MG63 (cell line): ENCODE data around the gene MARCHF9. TPM values are rescaled to one million over a fixed set of nuclear protein-coding genes. Genes with fewer than 3 reads are reported as not detected.
"Not testable (repeated sequence)": the region's sequence is repeated elsewhere in the genome, so short reads cannot be mapped to it uniquely, and the experiment has no call there.

Experiments used
- DNase-seq: peaks from one replicate; pipeline ENCODE4 v3.0.0-alpha.2; 2020
- H3K27me3 ChIP-seq: fragments of 250-450 bp; sonication (Bioruptor Pico); 2 replicates; pipeline ENCODE4 v1.5.1; 2020; ENCODE audit warnings: mild to moderate bottlenecking, moderate library complexity
- H3K36me3 ChIP-seq: fragments of 250-450 bp; sonication (Bioruptor Pico); 2 replicates; pipeline ENCODE4 v1.5.1; 2020; ENCODE audit warnings: mild to moderate bottlenecking, moderate library complexity
- H3K4me3 ChIP-seq: fragments of 250-450 bp; sonication (Bioruptor Pico); 2 replicates; pipeline ENCODE4 v1.5.1; 2020; ENCODE audit warnings: mild to moderate bottlenecking, moderate library complexity
- H3K9me3 ChIP-seq: fragments of 250-450 bp; sonication (Bioruptor Pico); 2 replicates; pipeline ENCODE4 v1.5.1; 2020; ENCODE audit warnings: mild to moderate bottlenecking, moderate library complexity
- total RNA-seq: library from RNA; depleted of rRNA; stranded (reverse); fragments of >200 nt; shearing (Covaris generic); gene quantifications from 2 replicates; pipeline ENCODE4 v1.2.3, GENCODE V29; 2014; ENCODE audit warnings: low replicate concordance

Gene MARCHF9
- total RNA-seq, 1 experiment from 2014 or later = 4.9 TPM

GRCh38 chr12:57770734-57771133, 15.8 kb downstream of the MARCHF9 start:
- peak overlapping the region; percentile 84 for H3K4me3 ChIP-seq
- H3K9me3 ChIP-seq = no peaks in the 10 kb centered on the region
- H3K27me3 ChIP-seq = peaks cover 13% of the 10 kb centered on the region
- H3K36me3 ChIP-seq = peaks cover 43% of the 10 kb centered on the region
- DNase-seq = no peak

GRCh38 chr12:57771236-57771872, 16.5 kb downstream of the MARCHF9 start:
- Histone ChIP-seq H3K9me3 (no peaks in the 10 kb centered on the region), H3K36me3 (peaks cover 49% of the 10 kb centered on the region), H3K27me3 (peaks cover 6% of the 10 kb centered on the region), H3K4me3 (peak overlapping the region; percentile 84)
- DNase-seq = peak; percentile 93

GRCh38 chr12:57771873-57772428, 17.0 kb downstream of the MARCHF9 start, which contains the start of gene METTL1:
TSS of gene METTL1 (minus strand) at chr12:57772105. CDS start at chr12:57772083, 22 bp downstream.
- peak within 1 kb of the TSS; percentile 84 for H3K4me3 ChIP-seq
- no peaks in the 10 kb centered on the region for H3K9me3 ChIP-seq
- H3K27me3 ChIP-seq = peaks cover under 1% of the 10 kb centered on the region; the same call in 1 of the 2 replicates
- H3K36me3 ChIP-seq = peaks cover 49% of the 10 kb centered on the region
- peak; percentile 97 for DNase-seq

- DNase-seq = peak; percentile 76
- Histone ChIP-seq H3K9me3 (no peaks in the 10 kb centered on the region), H3K36me3 (peaks cover 54% of the 10 kb centered on the region), H3K27me3 (no peaks in the 10 kb centered on the region), H3K4me3 (peak within 1 kb of the TSS; percentile 84)
Observed at GRCh38 chr12:57772429-57773322, 17.8 kb downstream of the MARCHF9 start, which contains the start of gene EEF1AKMT3. TSS of gene EEF1AKMT3 (plus strand) at chr12:57772614. CDS start at chr12:57772725, 111 bp downstream.

- H3K9me3 ChIP-seq, H3K4me3 ChIP-seq, DNase-seq, H3K27me3 ChIP-seq: not testable (repeated sequence)
- peaks cover 36% of the 10 kb centered on the region for H3K36me3 ChIP-seq
Observed at GRCh38 chr12:57774634-57775033, 19.7 kb downstream of the MARCHF9 start.

- Histone ChIP-seq H3K4me3 (no peak overlapping the region), H3K36me3 (peaks cover 32% of the 10 kb centered on the region), H3K9me3 (no peaks in the 10 kb centered on the region), H3K27me3 (no peaks in the 10 kb centered on the region)
- no peak for DNase-seq
Observed at GRCh38 chr12:57775044-57775443, 20.1 kb downstream of the MARCHF9 start.

GRCh38 chr12:57775563-57776246, 20.8 kb downstream of the MARCHF9 start:
- Histone ChIP-seq H3K36me3 (peaks cover 25% of the 10 kb centered on the region), H3K27me3 (no peaks in the 10 kb centered on the region), H3K9me3 (no peaks in the 10 kb centered on the region), H3K4me3 (no peak overlapping the region)
- no peak for DNase-seq

- no peaks in the 10 kb centered on the region for H3K27me3 ChIP-seq
- H3K4me3 ChIP-seq = no peak overlapping the region
- H3K36me3 ChIP-seq = peaks cover 22% of the 10 kb centered on the region
- DNase-seq = no peak
- H3K9me3 ChIP-seq = no peaks in the 10 kb centered on the region
Observed at GRCh38 chr12:57776247-57776587, 21.3 kb downstream of the MARCHF9 start.

- no peak for DNase-seq
- no peaks in the 10 kb centered on the region for H3K9me3 ChIP-seq
- H3K36me3 ChIP-seq = peaks cover 22% of the 10 kb centered on the region
- H3K27me3 ChIP-seq = no peaks in the 10 kb centered on the region
- no peak overlapping the region for H3K4me3 ChIP-seq
Observed at GRCh38 chr12:57777367-57777766, 22.5 kb downstream of the MARCHF9 start.

GRCh38 chr12:57777911-57778310, 23.0 kb downstream of the MARCHF9 start:
- Histone ChIP-seq H3K27me3 (no peaks in the 10 kb centered on the region), H3K9me3 (no peaks in the 10 kb centered on the region), H3K36me3 (peaks cover 22% of the 10 kb centered on the region), H3K4me3 (no peak overlapping the region)
- no peak for DNase-seq

- Histone ChIP-seq H3K4me3 (no peak overlapping the region), H3K36me3 (peaks cover 22% of the 10 kb centered on the region), H3K9me3 (no peaks in the 10 kb centered on the region), H3K27me3 (no peaks in the 10 kb centered on the region)
- no peak for DNase-seq
Observed at GRCh38 chr12:57779736-57780135, 24.8 kb downstream of the MARCHF9 start.

- Histone ChIP-seq H3K4me3 (no peak overlapping the region), H3K27me3 (no peaks in the 10 kb centered on the region), H3K36me3 (peaks cover 27% of the 10 kb centered on the region), H3K9me3 (no peaks in the 10 kb centered on the region)
- DNase-seq = no peak
Observed at GRCh38 chr12:57780284-57780897, 25.5 kb downstream of the MARCHF9 start.

- Histone ChIP-seq H3K4me3 (no peak overlapping the region), H3K36me3 (peaks cover 28% of the 10 kb centered on the region), H3K9me3 (no peaks in the 10 kb centered on the region), H3K27me3 (no peaks in the 10 kb centered on the region)
- DNase-seq = no peak
Observed at GRCh38 chr12:57781244-57781643, 26.3 kb downstream of the MARCHF9 start.

GRCh38 chr12:57781801-57782200, 26.9 kb downstream of the MARCHF9 start:
- Histone ChIP-seq H3K36me3 (peaks cover 33% of the 10 kb centered on the region), H3K9me3 (no peaks in the 10 kb centered on the region), H3K4me3 (no peak overlapping the region), H3K27me3 (no peaks in the 10 kb centered on the region)
- DNase-seq = no peak

GRCh38 chr12:57782243-57782607, 27.3 kb downstream of the MARCHF9 start:
- Histone ChIP-seq H3K36me3 (peaks cover 35% of the 10 kb centered on the region), H3K27me3 (no peaks in the 10 kb centered on the region), H3K4me3 (peak overlapping the region; percentile 71), H3K9me3 (no peaks in the 10 kb centered on the region)
- no peak for DNase-seq
